H9 (cell line): ENCODE measurements around the gene MATN1. TPM values are rescaled to one million over a fixed set of nuclear protein-coding genes. Genes with fewer than 3 reads are reported as not detected.

Experiments used
- DNase-seq: peaks from one replicate; pipeline ENCODE4 v3.0.0-alpha.2; 2017
- H2AFZ ChIP-seq: one replicate; pipeline ENCODE4 v1.6.1; 2013; ENCODE audit warnings: mild to moderate bottlenecking, low read length, control low read depth, moderate library complexity
- H2AK5ac ChIP-seq: 2 replicates; pipeline ENCODE4 v1.6.1; 2013; ENCODE audit warnings: low read length, control low read depth, mixed read lengths; ENCODE audit not compliant: insufficient read length
- H2BK120ac ChIP-seq: one replicate; pipeline ENCODE4 v1.6.1; 2013; ENCODE audit warnings: low read depth, mild to moderate bottlenecking, low read length, control low read depth, inconsistent platforms; ENCODE audit not compliant: poor library complexity, severe bottlenecking
- H2BK12ac ChIP-seq: 2 replicates; pipeline ENCODE4 v1.6.1; 2013; ENCODE audit warnings: low read length, control low read depth, mixed read lengths, low read depth; ENCODE audit not compliant: insufficient read length
- H2BK15ac ChIP-seq: 2 replicates; pipeline ENCODE4 v1.6.1; 2013; ENCODE audit warnings: low read depth, low read length, control low read depth
- H2BK20ac ChIP-seq: one replicate; pipeline ENCODE4 v1.6.1; 2013; ENCODE audit warnings: low read depth, mild to moderate bottlenecking, low read length, control low read depth, inconsistent platforms; ENCODE audit not compliant: poor library complexity, severe bottlenecking
- H2BK5ac ChIP-seq: 2 replicates; pipeline ENCODE4 v1.6.1; 2013; ENCODE audit warnings: low read length, control low read depth, mixed read lengths; ENCODE audit not compliant: insufficient read length
- H3K14ac ChIP-seq: 2 replicates; pipeline ENCODE4 v1.6.1; 2013; ENCODE audit warnings: low read length, control low read depth; ENCODE audit not compliant: insufficient read depth
- H3K18ac ChIP-seq: 2 replicates; pipeline ENCODE4 v1.6.1; 2013; ENCODE audit warnings: low read depth, mild to moderate bottlenecking, mixed read lengths, low read length, control low read depth; ENCODE audit not compliant: insufficient read length
- H3K23ac ChIP-seq: 2 replicates; pipeline ENCODE4 v1.6.1; 2013; ENCODE audit warnings: low read length, control low read depth, mixed read lengths, low read depth; ENCODE audit not compliant: insufficient read length
- H3K23me2 ChIP-seq: 2 replicates; pipeline ENCODE4 v1.6.1; 2013; ENCODE audit warnings: low read depth, mild to moderate bottlenecking, mixed read lengths, low read length, control low read depth; ENCODE audit not compliant: insufficient read length, poor library complexity, severe bottlenecking
- H3K27ac ChIP-seq: 2 replicates; pipeline ENCODE4 v1.5.1; 2013; ENCODE audit warnings: low read length, control low read depth, mixed read lengths, low read depth; ENCODE audit not compliant: insufficient read length
- H3K27me3 ChIP-seq: 2 replicates; pipeline ENCODE4 v1.6.1; 2013; ENCODE audit warnings: low read length, control low read depth, inconsistent platforms; ENCODE audit not compliant: insufficient read depth
- H3K4ac ChIP-seq: 2 replicates; pipeline ENCODE4 v1.6.1; 2013; ENCODE audit warnings: low read depth, mild to moderate bottlenecking, control low read depth, inconsistent platforms, low read length, moderate library complexity
- H3K4me1 ChIP-seq: 2 replicates; pipeline ENCODE4 v1.6.1; 2013; ENCODE audit warnings: low read length, control low read depth, inconsistent platforms; ENCODE audit not compliant: insufficient read depth
- H3K4me2 ChIP-seq: 2 replicates; pipeline ENCODE4 v1.6.1; 2013; ENCODE audit warnings: low read length, control low read depth, mixed read lengths; ENCODE audit not compliant: insufficient read length, insufficient read depth
- H3K56ac ChIP-seq: 2 replicates; pipeline ENCODE4 v1.6.1; 2013; ENCODE audit warnings: low read depth, mild to moderate bottlenecking, mixed read lengths, low read length, control low read depth; ENCODE audit not compliant: insufficient read length
- H3K79me1 ChIP-seq: 2 replicates; pipeline ENCODE4 v1.6.1; 2013; ENCODE audit warnings: low read depth, mild to moderate bottlenecking, moderate library complexity, low read length, control low read depth, inconsistent platforms; ENCODE audit not compliant: insufficient read depth, poor library complexity, severe bottlenecking
- H3K79me2 ChIP-seq: 2 replicates; pipeline ENCODE4 v1.6.1; 2013; ENCODE audit warnings: low read length, control low read depth, inconsistent platforms; ENCODE audit not compliant: insufficient read depth
- H3K9ac ChIP-seq: 2 replicates; pipeline ENCODE4 v1.6.1; 2013; ENCODE audit warnings: low read length, control low read depth, mixed read lengths; ENCODE audit not compliant: insufficient read length; ENCODE audit errors: extremely low read depth
- H3K9me3 ChIP-seq: one replicate; pipeline ENCODE4 v1.6.1; 2013; ENCODE audit warnings: low read depth, low read length, inconsistent platforms; ENCODE audit not compliant: control insufficient read depth
- H3T11ph ChIP-seq: one replicate; pipeline ENCODE4 v1.6.1; 2013; ENCODE audit warnings: mild to moderate bottlenecking, low read length, control low read depth, inconsistent platforms
- H4K20me1 ChIP-seq: one replicate; pipeline ENCODE4 v1.6.1; 2013; ENCODE audit not compliant: control insufficient read depth, insufficient read length, insufficient read depth
- H4K5ac ChIP-seq: 2 replicates; pipeline ENCODE4 v1.6.1; 2013; ENCODE audit warnings: low read depth, mild to moderate bottlenecking, mixed read lengths, low read length, control low read depth; ENCODE audit not compliant: insufficient read length
- H4K8ac ChIP-seq: replicated peaks from 2 replicates; pipeline ENCODE4 v1.6.1; 2013; ENCODE audit warnings: low read length, control low read depth, mixed read lengths, low read depth; ENCODE audit not compliant: insufficient read length
- H4K91ac ChIP-seq: 2 replicates; pipeline ENCODE4 v1.6.1; 2013; ENCODE audit warnings: low read depth, mild to moderate bottlenecking, moderate library complexity, mixed read lengths, low read length, control low read depth; ENCODE audit not compliant: insufficient read length
- H3K27ac Mint-ChIP-seq, 3 experiments: 2 replicates in 2 of 3; 3 replicates in 1 of 3; pipeline ENCODE4 v1.8.0; 2020 to 2021; ENCODE audit warnings: mixed read lengths in 3 of 3, mild to moderate bottlenecking in 1 of 3, moderate library complexity in 1 of 3
- H3K27me3 Mint-ChIP-seq: 2 replicates; pipeline ENCODE4 v1.8.0; 2021; ENCODE audit warnings: low read depth, mild to moderate bottlenecking, moderate library complexity, mixed read lengths
- H3K36me3 Mint-ChIP-seq, 3 experiments: 2 replicates in 2 of 3; 3 replicates in 1 of 3; pipeline ENCODE4 v1.8.0; 2020 to 2021; ENCODE audit warnings: low read depth in 3 of 3, mixed read lengths in 3 of 3; ENCODE audit not compliant: insufficient read depth in 1 of 3
- H3K4me1 Mint-ChIP-seq, 2 experiments: 2 replicates each; pipeline ENCODE4 v1.8.0; 2020; ENCODE audit warnings: mixed read lengths in 2 of 2
- H3K4me3 Mint-ChIP-seq, 2 experiments: 2 replicates in 1 of 2; 3 replicates in 1 of 2; pipeline ENCODE4 v1.8.0; 2020 to 2021; ENCODE audit warnings: mild to moderate bottlenecking in 2 of 2, mixed read lengths in 2 of 2, moderate library complexity in 1 of 2
- H3K9me3 Mint-ChIP-seq, 2 experiments: 2 replicates in 1 of 2; 3 replicates in 1 of 2; pipeline ENCODE4 v1.8.0; 2020; ENCODE audit warnings: mild to moderate bottlenecking in 2 of 2, mixed read lengths in 2 of 2, moderate library complexity in 1 of 2
- WGBS: extraction: QIAGEN DNeasy Blood & Tissue Kit; methylation state at CpG from one replicate; pipeline ENCODE4 v1.1.7; 2013; ENCODE audit warnings: missing lambda C conversion rate, low lambda C conversion rate, mixed read lengths; ENCODE audit not compliant: insufficient read length; ENCODE audit errors: extremely low coverage; 5-methylcytosine and 5-hydroxymethylcytosine counted together
- total RNA-seq: library from RNA; stranded (reverse); gene quantifications from 2 replicates; pipeline ENCODE4 v1.2.1, GENCODE V29; 2021
- TF ChIP-seq, protein P1 (sequence below): fragments of 200-600 bp; sonication (generic); conservative IDR thresholded peaks from 3 replicates; pipeline ENCODE4 v1.8.0; 2021; ENCODE audit warnings: antibody characterized with exemption, mild to moderate bottlenecking

The MATN1 gene
- total RNA-seq, 1 experiment from 2014 or later = not detected

DNA sequence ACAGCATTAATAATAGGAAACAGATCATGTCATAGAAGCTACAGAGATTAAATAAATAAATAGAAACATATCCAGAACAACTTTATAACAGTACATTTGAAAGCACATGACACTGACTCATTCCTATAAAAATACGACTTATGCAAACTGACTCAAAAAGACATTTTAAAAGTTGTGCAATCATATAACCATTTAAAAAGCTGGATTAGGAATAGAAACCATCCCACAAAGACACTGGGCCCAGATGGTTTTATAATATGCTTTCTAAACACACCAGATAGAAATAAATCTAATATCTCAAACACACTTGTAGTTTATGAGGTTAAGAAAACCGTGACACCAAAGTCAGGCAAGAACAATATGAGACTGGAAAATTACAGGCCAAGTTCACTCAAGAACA, 47.6 kb downstream of the MATN1 start:
- no peak overlapping the region for H2AFZ ChIP-seq
- no peak overlapping the region for H2AK5ac ChIP-seq
- Mint-ChIP-seq H3K4me1 (peaks cover 0 to 4% of the 10 kb centered on the region in 2 experiments; a peak in 1 of 4 replicates), H3K27me3 (peaks cover 3% of the 10 kb centered on the region; the same call in 1 of the 2 replicates), H3K27ac (no peak overlapping the region), H3K36me3 (peaks cover 0 to 5% (median 3%) of the 10 kb centered on the region in 3 experiments; a peak in 2 of 7 replicates), H3K9me3 (peaks cover 9 to 18% of the 10 kb centered on the region in 2 experiments), H3K4me3 (no peak overlapping the region)
- H3K4me2 ChIP-seq = no peak overlapping the region
- H3K27ac ChIP-seq = no peak overlapping the region
- no peak overlapping the region for H3K14ac ChIP-seq
- no peak overlapping the region for H4K91ac ChIP-seq
- H3K27me3 ChIP-seq = no peaks in the 10 kb centered on the region
- H2BK5ac ChIP-seq = no peak overlapping the region
- H3T11ph ChIP-seq = no peak overlapping the region
- H2BK120ac ChIP-seq = no peak overlapping the region
- H2BK20ac ChIP-seq = no peak overlapping the region
- H4K5ac ChIP-seq = no peak overlapping the region
- H3K9me3 ChIP-seq = no peaks in the 10 kb centered on the region
- H4K8ac ChIP-seq = no peak overlapping the region
- H3K23me2 ChIP-seq = no peaks in the 10 kb centered on the region
- no peak overlapping the region for H3K18ac ChIP-seq
- no peaks in the 10 kb centered on the region for H4K20me1 ChIP-seq
- H3K56ac ChIP-seq = no peak overlapping the region
- WGBS = no CpG with 5 or more reads among the region's 2 CpGs
- H3K79me1 ChIP-seq = no peaks in the 10 kb centered on the region
- no peak overlapping the region for H3K9ac ChIP-seq
- DNase-seq = no peak
- H3K79me2 ChIP-seq = no peaks in the 10 kb centered on the region
- H3K4me1 ChIP-seq = no peaks in the 10 kb centered on the region
- H2BK12ac ChIP-seq = no peak overlapping the region
- no peak overlapping the region for H2BK15ac ChIP-seq
- H3K23ac ChIP-seq = no peak overlapping the region
- TF ChIP-seq, protein P1, sequence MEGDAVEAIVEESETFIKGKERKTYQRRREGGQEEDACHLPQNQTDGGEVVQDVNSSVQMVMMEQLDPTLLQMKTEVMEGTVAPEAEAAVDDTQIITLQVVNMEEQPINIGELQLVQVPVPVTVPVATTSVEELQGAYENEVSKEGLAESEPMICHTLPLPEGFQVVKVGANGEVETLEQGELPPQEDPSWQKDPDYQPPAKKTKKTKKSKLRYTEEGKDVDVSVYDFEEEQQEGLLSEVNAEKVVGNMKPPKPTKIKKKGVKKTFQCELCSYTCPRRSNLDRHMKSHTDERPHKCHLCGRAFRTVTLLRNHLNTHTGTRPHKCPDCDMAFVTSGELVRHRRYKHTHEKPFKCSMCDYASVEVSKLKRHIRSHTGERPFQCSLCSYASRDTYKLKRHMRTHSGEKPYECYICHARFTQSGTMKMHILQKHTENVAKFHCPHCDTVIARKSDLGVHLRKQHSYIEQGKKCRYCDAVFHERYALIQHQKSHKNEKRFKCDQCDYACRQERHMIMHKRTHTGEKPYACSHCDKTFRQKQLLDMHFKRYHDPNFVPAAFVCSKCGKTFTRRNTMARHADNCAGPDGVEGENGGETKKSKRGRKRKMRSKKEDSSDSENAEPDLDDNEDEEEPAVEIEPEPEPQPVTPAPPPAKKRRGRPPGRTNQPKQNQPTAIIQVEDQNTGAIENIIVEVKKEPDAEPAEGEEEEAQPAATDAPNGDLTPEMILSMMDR = no peak
- H3K4ac ChIP-seq = no peak overlapping the region
